A549 (cell line): ENCODE data around the gene P2RY13. TPM values are rescaled to one million over a fixed set of nuclear protein-coding genes. Genes with fewer than 3 reads are reported as not detected.

Experiments used
- ATAC-seq, 2 experiments: fragments of 200-7000 bp in 1 of 2; fragments of >200 bp in 1 of 2; cut with Nextera tagmentation in 1 of 2; cut with Tn5 transposase in 1 of 2; 3 replicates each; pipeline versions ENCODE4 v1.8.0 to v1.9.1; 2018 to 2020; ENCODE audit warnings: mild to moderate bottlenecking in 1 of 2, moderate library complexity in 1 of 2
- CTCF ChIA-PET: fragments of 300-600 bp; sonication (Branson Sonifier 250); formaldehyde crosslinking; extraction: SDS; loops from one replicate; lab custom pipeline; 2021; ENCODE audit warnings: antibody characterized with exemption, inconsistent platforms; lab: Yijun Ruan, JAX
- POLR2A ChIA-PET: fragments of 350-600 bp; formaldehyde crosslinking; extraction: SDS; loops from one replicate; lab custom pipeline; 2021; ENCODE audit warnings: antibody characterized with exemption, inconsistent platforms; lab: Yijun Ruan, JAX
- DNase-seq, 2 experiments: peaks; one replicate each; pipeline versions ENCODE4 v3.0.0 to v3.0.0-alpha.2; 2011 to 2016; ENCODE audit warnings: low read depth in 1 of 2, low spot score in 1 of 2
- FAIRE-seq: peaks from 2 replicates; lab custom pipeline; 2011; peaks lifted over from hg19 to GRCh38; lab: Jason Lieb, UNC
- H3K27ac ChIP-seq, 2 experiments: fragments of >200 bp; sonication (Bioruptor Twin); formaldehyde crosslinking; 3 replicates each; pipeline ENCODE4 v1.5.1; 2016 to 2017
- H3K4me1 ChIP-seq: fragments of >200 bp; sonication (Bioruptor Twin); formaldehyde crosslinking; 3 replicates; pipeline ENCODE4 v1.6.1; 2016
- H3K4me2 ChIP-seq: fragments of >200 bp; sonication (Bioruptor Twin); formaldehyde crosslinking; 3 replicates; pipeline ENCODE4 v1.6.1; 2016
- H3K4me3 ChIP-seq: fragments of >200 bp; sonication (Bioruptor Twin); formaldehyde crosslinking; 3 replicates; pipeline ENCODE4 v1.5.1; 2016
- H3K9me3 ChIP-seq: fragments of >200 bp; sonication (Bioruptor Twin); formaldehyde crosslinking; 3 replicates; pipeline ENCODE4 v1.6.1; 2016
- BHLHE40 ChIP-seq: IDR thresholded peaks from 2 replicates; pipeline ENCODE4 v1.6.1; 2012; ENCODE audit warnings: low read depth, low read length, inconsistent platforms
- CBX2 ChIP-seq: fragments of 200-600 bp; sonication (generic); IDR thresholded peaks from 2 replicates; pipeline ENCODE4 v1.6.1; 2016; ENCODE audit warnings: low read depth, mild to moderate bottlenecking, borderline replicate concordance
- CBX8 ChIP-seq: fragments of 200-600 bp; sonication (generic); IDR thresholded peaks from 2 replicates; pipeline ENCODE4 v1.6.1; 2016
- CHD2 ChIP-seq: fragments of 150-350 bp; IDR thresholded peaks from 2 replicates; pipeline ENCODE4 v1.6.1; 2014; ENCODE audit warnings: low read length; ENCODE audit not compliant: partially characterized antibody
- CHD4 ChIP-seq: fragments of 200-600 bp; sonication (generic); IDR thresholded peaks from 2 replicates; pipeline ENCODE4 v1.6.1; 2016; ENCODE audit warnings: antibody characterized with exemption, mild to moderate bottlenecking, borderline replicate concordance
- EHMT2 ChIP-seq: fragments of 200-600 bp; sonication (generic); IDR thresholded peaks from 2 replicates; pipeline ENCODE4 v1.6.1; 2016; ENCODE audit warnings: antibody characterized with exemption, low read depth, mild to moderate bottlenecking, moderate library complexity
- FOSB ChIP-seq: fragments of 250-450 bp; sonication (Bioruptor Pico); IDR thresholded peaks from 2 replicates; pipeline ENCODE4 v1.5.0; 2020; ENCODE audit warnings: mild to moderate bottlenecking, moderate library complexity
- FOSL2 ChIP-seq, 2 experiments: fragments of 450-650 bp in 1 of 2; fragments of >200 bp in 1 of 2; sonication (Bioruptor Twin) in 1 of 2; formaldehyde crosslinking; IDR thresholded peaks; 2 replicates each; pipeline versions ENCODE4 v1.5.0 to v1.6.1; 2016 to 2020; ENCODE audit warnings: mild to moderate bottlenecking in 1 of 2, moderate library complexity in 1 of 2
- HEYL ChIP-seq: fragments of 250-450 bp; sonication (Bioruptor Pico); IDR thresholded peaks from 2 replicates; pipeline ENCODE4 v1.8.0; 2021; ENCODE audit warnings: mild to moderate bottlenecking, moderate library complexity
- HOXA7 ChIP-seq: fragments of 250-450 bp; sonication (Bioruptor Pico); IDR thresholded peaks from 2 replicates; pipeline ENCODE4 v1.5.0; 2020; ENCODE audit warnings: mild to moderate bottlenecking, moderate library complexity
- JUNB ChIP-seq: fragments of >200 bp; sonication (Bioruptor Twin); formaldehyde crosslinking; IDR thresholded peaks from 2 replicates; pipeline ENCODE4 v1.6.1; 2016
- KDM1A ChIP-seq: fragments of 200-600 bp; sonication (generic); IDR thresholded peaks from 2 replicates; pipeline ENCODE4 v1.6.1; 2016; ENCODE audit warnings: low read depth, mild to moderate bottlenecking
- KDM5A ChIP-seq: fragments of 200-600 bp; sonication (generic); IDR thresholded peaks from 2 replicates; pipeline ENCODE4 v1.6.1; 2016; ENCODE audit warnings: antibody characterized with exemption, mild to moderate bottlenecking
- MYC ChIP-seq: IDR thresholded peaks from 2 replicates; pipeline ENCODE4 v1.6.1; 2012; ENCODE audit warnings: mild to moderate bottlenecking, inconsistent platforms, low read length, improper control_type of control experiment, borderline replicate concordance
- NFE2L2 ChIP-seq: fragments of 150-350 bp; conservative IDR thresholded peaks from 2 replicates; pipeline ENCODE4 v1.6.1; 2014; ENCODE audit warnings: low read length
- NPAS2 ChIP-seq: fragments of 250-450 bp; sonication (Bioruptor Pico); IDR thresholded peaks from 2 replicates; pipeline ENCODE4 v1.8.0; 2022; ENCODE audit warnings: mild to moderate bottlenecking, moderate library complexity, borderline replicate concordance
- NR3C1 ChIP-seq: fragments of >200 bp; sonication (Bioruptor Twin); formaldehyde crosslinking; IDR thresholded peaks from 3 replicates; pipeline ENCODE4 v1.6.1; 2017
- PHF8 ChIP-seq: fragments of 200-600 bp; sonication (generic); IDR thresholded peaks from 2 replicates; pipeline ENCODE4 v1.6.1; 2016; ENCODE audit warnings: low read depth, mild to moderate bottlenecking, antibody characterized with exemption, moderate library complexity, borderline replicate concordance
- POLR2A ChIP-seq: IDR thresholded peaks from 2 replicates; pipeline ENCODE4 v1.6.1; 2012; ENCODE audit warnings: mild to moderate bottlenecking, low read length
- POLR2AphosphoS2 ChIP-seq: conservative IDR thresholded peaks from 2 replicates; pipeline ENCODE4 v1.6.1; 2012; ENCODE audit warnings: low read length, improper control_type of control experiment, inconsistent platforms
- RNF2 ChIP-seq: fragments of 200-600 bp; sonication (generic); IDR thresholded peaks from 2 replicates; pipeline ENCODE4 v1.6.1; 2016; ENCODE audit warnings: low read depth, mild to moderate bottlenecking, antibody characterized with exemption, moderate library complexity, borderline replicate concordance
- SMC3 ChIP-seq: fragments of >200 bp; sonication (Bioruptor Twin); formaldehyde crosslinking; IDR thresholded peaks from 3 replicates; pipeline ENCODE4 v1.6.1; 2018; ENCODE audit warnings: inconsistent platforms
- TP53 ChIP-seq: fragments of 250-450 bp; sonication (Bioruptor Pico); IDR thresholded peaks from 2 replicates; pipeline ENCODE4 v1.5.0; 2021; ENCODE audit warnings: mild to moderate bottlenecking, moderate library complexity
- ZC3H11A ChIP-seq: fragments of 450-650 bp; IDR thresholded peaks from 2 replicates; pipeline ENCODE4 v1.6.1; 2014; ENCODE audit warnings: antibody characterized with exemption, mild to moderate bottlenecking
- ZNF302 ChIP-seq: fragments of 250-450 bp; sonication (Bioruptor Pico); IDR thresholded peaks from 2 replicates; pipeline ENCODE4 v1.9.0; 2021; ENCODE audit warnings: inconsistent platforms, mild to moderate bottlenecking, moderate library complexity
- ZSCAN20 ChIP-seq: fragments of 250-450 bp; sonication (Bioruptor Pico); IDR thresholded peaks from 2 replicates; pipeline ENCODE4 v1.8.0; 2022; ENCODE audit warnings: mild to moderate bottlenecking, moderate library complexity
- WGBS: methylation state at CpG from one replicate; pipeline ENCODE4 v1.1.6; 2017; ENCODE audit errors: missing lambda C conversion rate; 5-methylcytosine and 5-hydroxymethylcytosine counted together
- polyA plus RNA-seq, 4 experiments: library from polyadenylated mRNA; depleted of rRNA in 3 of 4; stranded (reverse); fragments of >200 nt; fragmentation: RNase III in 1 of 4; extraction: RNeasy Plus Mini Kit Qiagen cat#74134 plus additional on column Dnase treatment in 1 of 4; gene quantifications; 2 replicates in 3 of 4; 3 replicates in 1 of 4; pipeline ENCODE4 v1.2.3, GENCODE V29; 2011 to 2017
- TF ChIP-seq, protein P1 (sequence below): fragments of >200 bp; sonication (Bioruptor Twin); formaldehyde crosslinking; IDR thresholded peaks from 3 replicates; pipeline ENCODE4 v1.5.1; 2016
- TF ChIP-seq, protein P2 (sequence below): fragments of 450-650 bp; IDR thresholded peaks from 2 replicates; pipeline ENCODE4 v1.6.1; 2014; ENCODE audit warnings: antibody characterized with exemption
- TF ChIP-seq, protein P3 (sequence below): IDR thresholded peaks from 2 replicates; pipeline ENCODE4 v1.6.1; 2012
- TF ChIP-seq, protein P4 (sequence below): fragments of 250-450 bp; sonication (Bioruptor Pico); IDR thresholded peaks from 2 replicates; pipeline ENCODE4 v1.5.0; 2021; ENCODE audit warnings: mild to moderate bottlenecking, moderate library complexity, borderline replicate concordance
- TF ChIP-seq, protein P5 (sequence below): fragments of >200 bp; sonication (Bioruptor Twin); formaldehyde crosslinking; IDR thresholded peaks from 2 replicates; pipeline ENCODE4 v1.6.1; 2016
- TF ChIP-seq, protein P6 (sequence below): fragments of >200 bp; sonication (Bioruptor Twin); formaldehyde crosslinking; IDR thresholded peaks from 3 replicates; pipeline ENCODE4 v1.6.1; 2016

Gene P2RY13
- polyA plus RNA-seq, 2 of the 4 experiments (the other 2 are of a cell fraction) = not detected

DNA sequence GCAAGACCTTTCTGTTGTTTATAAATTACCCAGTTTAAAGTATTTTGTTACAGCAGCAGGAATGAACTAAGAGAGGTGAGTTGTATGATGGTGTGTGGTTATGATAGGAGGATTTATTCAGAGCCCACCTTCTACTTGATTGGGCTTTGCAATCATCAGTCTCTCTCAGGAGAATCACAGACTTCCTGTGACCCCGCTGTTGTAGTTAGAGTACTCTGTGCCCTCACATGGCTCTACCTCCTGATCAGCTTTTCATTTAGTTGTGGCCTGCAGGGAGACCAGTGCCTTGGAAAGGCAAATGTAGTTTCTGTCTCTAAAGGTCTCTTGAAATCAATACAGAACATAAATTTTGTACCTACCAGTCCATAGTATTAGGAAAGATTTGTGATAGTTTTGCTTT lies 43.4 kb downstream of the P2RY13 start:
- no peak for TF ChIP-seq ZC3H11A
- TF ChIP-seq HEYL (CRISPR knock-in tag) = no peak
- TF ChIP-seq RNF2 = no peak
- no peak for TF ChIP-seq ZNF302
- no peak for TF ChIP-seq CBX8
- TF ChIP-seq, protein P1, sequence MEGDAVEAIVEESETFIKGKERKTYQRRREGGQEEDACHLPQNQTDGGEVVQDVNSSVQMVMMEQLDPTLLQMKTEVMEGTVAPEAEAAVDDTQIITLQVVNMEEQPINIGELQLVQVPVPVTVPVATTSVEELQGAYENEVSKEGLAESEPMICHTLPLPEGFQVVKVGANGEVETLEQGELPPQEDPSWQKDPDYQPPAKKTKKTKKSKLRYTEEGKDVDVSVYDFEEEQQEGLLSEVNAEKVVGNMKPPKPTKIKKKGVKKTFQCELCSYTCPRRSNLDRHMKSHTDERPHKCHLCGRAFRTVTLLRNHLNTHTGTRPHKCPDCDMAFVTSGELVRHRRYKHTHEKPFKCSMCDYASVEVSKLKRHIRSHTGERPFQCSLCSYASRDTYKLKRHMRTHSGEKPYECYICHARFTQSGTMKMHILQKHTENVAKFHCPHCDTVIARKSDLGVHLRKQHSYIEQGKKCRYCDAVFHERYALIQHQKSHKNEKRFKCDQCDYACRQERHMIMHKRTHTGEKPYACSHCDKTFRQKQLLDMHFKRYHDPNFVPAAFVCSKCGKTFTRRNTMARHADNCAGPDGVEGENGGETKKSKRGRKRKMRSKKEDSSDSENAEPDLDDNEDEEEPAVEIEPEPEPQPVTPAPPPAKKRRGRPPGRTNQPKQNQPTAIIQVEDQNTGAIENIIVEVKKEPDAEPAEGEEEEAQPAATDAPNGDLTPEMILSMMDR = no peak
- TF ChIP-seq BHLHE40 = no peak
- TF ChIP-seq, protein P2, sequence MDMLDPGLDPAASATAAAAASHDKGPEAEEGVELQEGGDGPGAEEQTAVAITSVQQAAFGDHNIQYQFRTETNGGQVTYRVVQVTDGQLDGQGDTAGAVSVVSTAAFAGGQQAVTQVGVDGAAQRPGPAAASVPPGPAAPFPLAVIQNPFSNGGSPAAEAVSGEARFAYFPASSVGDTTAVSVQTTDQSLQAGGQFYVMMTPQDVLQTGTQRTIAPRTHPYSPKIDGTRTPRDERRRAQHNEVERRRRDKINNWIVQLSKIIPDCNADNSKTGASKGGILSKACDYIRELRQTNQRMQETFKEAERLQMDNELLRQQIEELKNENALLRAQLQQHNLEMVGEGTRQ = no peak
- no peak for TF ChIP-seq PHF8
- TF ChIP-seq, protein P3, sequence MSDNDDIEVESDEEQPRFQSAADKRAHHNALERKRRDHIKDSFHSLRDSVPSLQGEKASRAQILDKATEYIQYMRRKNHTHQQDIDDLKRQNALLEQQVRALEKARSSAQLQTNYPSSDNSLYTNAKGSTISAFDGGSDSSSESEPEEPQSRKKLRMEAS = no peak
- no peak for TF ChIP-seq CHD2
- TF ChIP-seq ZSCAN20 (CRISPR knock-in tag) = no peak
- no peak for TF ChIP-seq CHD4
- TF ChIP-seq HOXA7 (CRISPR knock-in tag) = no peak
- TF ChIP-seq JUNB = no peak
- TF ChIP-seq CBX2 = no peak
- no peak for TF ChIP-seq NPAS2
- TF ChIP-seq KDM1A = no peak
- no peak for TF ChIP-seq NFE2L2
- Histone ChIP-seq H3K4me3 (no peak overlapping the region), H3K9me3 (no peaks in the 10 kb centered on the region), H3K4me2 (no peak overlapping the region), H3K4me1 (peaks cover 11% of the 10 kb centered on the region; the same call in 2 of the 3 replicates), H3K27ac (no peak overlapping the region)
- ATAC-seq (no peak), FAIRE-seq (no peak), DNase-seq (no peak)
- ChIA-PET CTCF (interaction anchor here (1.1 to 6.2 kb wide), 7 partner anchors 19 to 631 kb away, joined by 3 to 67 read pairs (median 12); no protein-coding TSS in a partner anchor), POLR2A (no interaction called here)
- WGBS = 68% methylated on average over 1 of the region's 1 CpG

DNA sequence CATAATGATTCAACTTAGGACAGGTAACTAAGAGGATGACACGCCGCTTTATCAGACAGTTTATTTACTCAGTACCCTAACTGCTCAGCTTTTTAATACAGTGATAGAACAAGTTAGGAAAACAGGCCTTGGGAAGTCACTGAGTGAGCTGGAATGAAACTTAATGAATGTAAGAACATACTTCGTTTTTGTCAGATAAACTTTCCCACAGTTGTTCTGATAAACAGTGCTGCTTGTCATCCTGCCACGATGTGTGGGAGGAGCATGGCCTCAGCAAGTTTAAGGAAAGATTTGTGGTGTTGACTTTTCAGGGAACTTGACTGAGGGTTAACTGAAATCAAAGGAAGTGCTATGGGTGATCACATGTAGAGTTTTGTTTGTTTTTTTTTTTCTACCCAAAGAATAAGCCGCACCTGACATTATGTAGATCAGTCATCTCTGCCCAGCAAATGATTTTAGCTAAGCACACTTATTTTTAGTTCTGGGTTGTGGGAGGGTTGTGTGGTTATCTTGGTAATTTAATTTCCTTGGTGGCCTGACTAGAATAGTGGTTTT lies 45.4 kb downstream of the P2RY13 start:
- TF ChIP-seq NR3C1 = no peak
- no peak for TF ChIP-seq MYC
- TF ChIP-seq, protein P4, sequence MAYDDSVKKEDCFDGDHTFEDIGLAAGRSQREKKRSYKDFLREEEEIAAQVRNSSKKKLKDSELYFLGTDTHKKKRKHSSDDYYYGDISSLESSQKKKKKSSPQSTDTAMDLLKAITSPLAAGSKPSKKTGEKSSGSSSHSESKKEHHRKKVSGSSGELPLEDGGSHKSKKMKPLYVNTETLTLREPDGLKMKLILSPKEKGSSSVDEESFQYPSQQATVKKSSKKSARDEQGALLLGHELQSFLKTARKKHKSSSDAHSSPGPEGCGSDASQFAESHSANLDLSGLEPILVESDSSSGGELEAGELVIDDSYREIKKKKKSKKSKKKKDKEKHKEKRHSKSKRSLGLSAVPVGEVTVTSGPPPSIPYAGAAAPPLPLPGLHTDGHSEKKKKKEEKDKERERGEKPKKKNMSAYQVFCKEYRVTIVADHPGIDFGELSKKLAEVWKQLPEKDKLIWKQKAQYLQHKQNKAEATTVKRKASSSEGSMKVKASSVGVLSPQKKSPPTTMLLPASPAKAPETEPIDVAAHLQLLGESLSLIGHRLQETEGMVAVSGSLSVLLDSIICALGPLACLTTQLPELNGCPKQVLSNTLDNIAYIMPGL (CRISPR knock-in tag) = no peak
- no peak for TF ChIP-seq KDM5A
- no peak for TF ChIP-seq FOSL2 (IDR thresholded peaks at IDR 0.05)
- TF ChIP-seq FOSL2 (CRISPR knock-in tag; IDR thresholded peaks at IDR 0.05) = no peak
- TF ChIP-seq SMC3 = no peak
- TF ChIP-seq NFE2L2 = no peak
- TF ChIP-seq, protein P5, sequence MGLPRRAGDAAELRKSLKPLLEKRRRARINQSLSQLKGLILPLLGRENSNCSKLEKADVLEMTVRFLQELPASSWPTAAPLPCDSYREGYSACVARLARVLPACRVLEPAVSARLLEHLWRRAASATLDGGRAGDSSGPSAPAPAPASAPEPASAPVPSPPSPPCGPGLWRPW = no peak
- TF ChIP-seq POLR2AphosphoS2 = no peak
- TF ChIP-seq FOSB (CRISPR knock-in tag) = no peak
- TF ChIP-seq TP53 (CRISPR knock-in tag) = no peak
- no peak for TF ChIP-seq EHMT2
- TF ChIP-seq, protein P6, sequence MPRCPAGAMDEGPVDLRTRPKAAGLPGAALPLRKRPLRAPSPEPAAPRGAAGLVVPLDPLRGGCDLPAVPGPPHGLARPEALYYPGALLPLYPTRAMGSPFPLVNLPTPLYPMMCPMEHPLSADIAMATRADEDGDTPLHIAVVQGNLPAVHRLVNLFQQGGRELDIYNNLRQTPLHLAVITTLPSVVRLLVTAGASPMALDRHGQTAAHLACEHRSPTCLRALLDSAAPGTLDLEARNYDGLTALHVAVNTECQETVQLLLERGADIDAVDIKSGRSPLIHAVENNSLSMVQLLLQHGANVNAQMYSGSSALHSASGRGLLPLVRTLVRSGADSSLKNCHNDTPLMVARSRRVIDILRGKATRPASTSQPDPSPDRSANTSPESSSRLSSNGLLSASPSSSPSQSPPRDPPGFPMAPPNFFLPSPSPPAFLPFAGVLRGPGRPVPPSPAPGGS = no peak
- no peak for TF ChIP-seq POLR2A
- Histone ChIP-seq H3K4me2 (peak overlapping the region; percentile 31; the same call in 2 of the 3 replicates), H3K27ac (no peak overlapping the region), H3K9me3 (no peaks in the 10 kb centered on the region), H3K4me1 (peaks cover 11% of the 10 kb centered on the region; the same call in 2 of the 3 replicates), H3K4me3 (no peak overlapping the region)
- WGBS = 30% methylated on average over 5 of the region's 5 CpGs
- FAIRE-seq = peak; percentile 13
- CTCF ChIA-PET = interaction anchor here (1.0 to 6.2 kb wide), 7 partner anchors 49 to 629 kb away, joined by 3 to 67 read pairs (median 5); no protein-coding TSS in a partner anchor
- no peak for ATAC-seq
- DNase-seq = peak in 1 of 2 experiments; percentile 9
- POLR2A ChIA-PET = no interaction called here
